IMR-90 (cell line): ENCODE data around the gene STUB1. TPM values are rescaled to one million over a fixed set of nuclear protein-coding genes. Genes with fewer than 3 reads are reported as not detected.
A peak's percentile ranks its signal among the peaks of the same experiment; 100 is the strongest.

Experiments used
- ATAC-seq: fragments of 200-7000 bp; cut with Tn5 transposase; 2 replicates; pipeline ENCODE4 v1.9.1; 2020; ENCODE audit warnings: low read depth, mild to moderate bottlenecking, moderate library complexity
- BruUV-seq: library from RNA; stranded (reverse); fragments of 400-500 nt; replicated peaks from 2 replicates; lab custom pipeline; 2021; lab: Mats Ljungman, UMichigan
- CTCF ChIA-PET: fragments of 300-600 bp; formaldehyde crosslinking; extraction: SDS; loops from one replicate; lab custom pipeline; 2021; ENCODE audit warnings: antibody characterized with exemption; lab: Yijun Ruan, JAX
- POLR2A ChIA-PET: fragments of 300-600 bp; sonication (Branson Sonifier 250); formaldehyde crosslinking; loops from one replicate; lab custom pipeline; 2022; ENCODE audit warnings: antibody characterized with exemption; ENCODE audit not compliant: unreplicated experiment; lab: Charles Lee
- DNase-seq: peaks from one replicate; pipeline ENCODE4 v3.0.0; 2013
- H2AFZ ChIP-seq: replicated peaks from 2 replicates; pipeline ENCODE3; 2013; ENCODE audit warnings: low read length, mild to moderate bottlenecking; ENCODE audit not compliant: poor library complexity
- H2AK5ac ChIP-seq: 2 replicates; pipeline ENCODE4 v1.6.1; 2013; ENCODE audit warnings: low read depth, low read length, inconsistent platforms
- H2AK9ac ChIP-seq: replicated peaks from 2 replicates; pipeline ENCODE3; 2013; ENCODE audit warnings: mild to moderate bottlenecking, low read depth, low read length, moderate library complexity; ENCODE audit not compliant: poor library complexity
- H2BK120ac ChIP-seq: 2 replicates; pipeline ENCODE4 v1.6.1; 2013; ENCODE audit warnings: low read depth, low read length, inconsistent platforms
- H2BK15ac ChIP-seq: 3 replicates; pipeline ENCODE4 v1.6.1; 2013; ENCODE audit warnings: low read depth, low read length, inconsistent platforms
- H2BK20ac ChIP-seq: 2 replicates; pipeline ENCODE4 v1.6.1; 2013; ENCODE audit warnings: low read depth, mild to moderate bottlenecking, inconsistent platforms, low read length, moderate library complexity
- H2BK5ac ChIP-seq: 2 replicates; pipeline ENCODE4 v1.6.1; 2013; ENCODE audit warnings: mild to moderate bottlenecking, low read depth, low read length, inconsistent platforms; ENCODE audit not compliant: poor library complexity, severe bottlenecking
- H3K14ac ChIP-seq: replicated peaks from 2 replicates; pipeline ENCODE4 v1.6.1; 2013; ENCODE audit warnings: low read depth, low read length, inconsistent platforms
- H3K18ac ChIP-seq: 2 replicates; pipeline ENCODE4 v1.6.1; 2013; ENCODE audit warnings: low read depth, low read length, control low read depth
- H3K23ac ChIP-seq: 2 replicates; pipeline ENCODE4 v1.6.1; 2013; ENCODE audit warnings: low read depth, low read length, inconsistent platforms
- H3K27ac ChIP-seq: 2 replicates; pipeline ENCODE4 v1.5.1; 2013; ENCODE audit warnings: mild to moderate bottlenecking, control low read depth, low read length; ENCODE audit not compliant: insufficient read depth
- H3K27me3 ChIP-seq: 2 replicates; pipeline ENCODE4 v1.6.1; 2013; ENCODE audit warnings: low read length; ENCODE audit not compliant: control insufficient read depth, insufficient read depth
- H3K36me3 ChIP-seq: 2 replicates; pipeline ENCODE4 v1.6.1; 2013; ENCODE audit warnings: low read length, mixed read lengths; ENCODE audit not compliant: control insufficient read depth, insufficient read depth
- H3K4ac ChIP-seq: 2 replicates; pipeline ENCODE4 v1.6.1; 2013; ENCODE audit warnings: low read depth, low read length, inconsistent platforms
- H3K4me1 ChIP-seq: 2 replicates; pipeline ENCODE4 v1.6.1; 2013; ENCODE audit warnings: low read length, mixed read lengths; ENCODE audit not compliant: control insufficient read depth, insufficient read depth
- H3K4me2 ChIP-seq: 2 replicates; pipeline ENCODE4 v1.6.1; 2013; ENCODE audit warnings: low read depth, mild to moderate bottlenecking, control low read depth, low read length, moderate library complexity
- H3K4me3 ChIP-seq: 2 replicates; pipeline ENCODE4 v1.5.1; 2013; ENCODE audit warnings: low read depth, mild to moderate bottlenecking, control low read depth, low read length, moderate library complexity; ENCODE audit not compliant: insufficient read depth
- H3K56ac ChIP-seq: 2 replicates; pipeline ENCODE4 v1.6.1; 2013; ENCODE audit warnings: low read length, inconsistent platforms; ENCODE audit not compliant: insufficient read depth; ENCODE audit errors: extremely low read depth
- H3K79me1 ChIP-seq, 2 experiments: 2 replicates each; pipeline ENCODE4 v1.6.1; 2013; ENCODE audit warnings: low read length in 2 of 2, inconsistent platforms in 1 of 2, low read depth in 1 of 2
- H3K9ac ChIP-seq: 2 replicates; pipeline ENCODE4 v1.6.1; 2013; ENCODE audit warnings: low read depth, low read length, control low read depth
- H3K9me1 ChIP-seq: 2 replicates; pipeline ENCODE4 v1.6.1; 2013; ENCODE audit warnings: low read length, inconsistent platforms; ENCODE audit not compliant: insufficient read depth
- H3K9me3 ChIP-seq: 2 replicates; pipeline ENCODE4 v1.6.1; 2013; ENCODE audit warnings: low read length; ENCODE audit not compliant: control insufficient read depth, insufficient read depth
- H4K20me1 ChIP-seq: 2 replicates; pipeline ENCODE4 v1.6.1; 2013; ENCODE audit warnings: low read length, inconsistent platforms; ENCODE audit not compliant: insufficient read depth
- H4K5ac ChIP-seq: 2 replicates; pipeline ENCODE4 v1.6.1; 2013; ENCODE audit warnings: mild to moderate bottlenecking, low read depth, low read length, control low read depth
- H4K8ac ChIP-seq, 2 experiments: 2 replicates each; pipeline ENCODE4 v1.6.1; 2013; ENCODE audit warnings: low read depth in 2 of 2, low read length in 2 of 2, control low read depth in 1 of 2, inconsistent platforms in 1 of 2
- H4K91ac ChIP-seq: 2 replicates; pipeline ENCODE4 v1.6.1; 2013; ENCODE audit warnings: low read depth, low read length, inconsistent platforms; ENCODE audit not compliant: insufficient read depth
- BHLHE40 ChIP-seq: fragments of 150-350 bp; IDR thresholded peaks from 2 replicates; pipeline ENCODE4 v1.6.1; 2016; ENCODE audit warnings: mild to moderate bottlenecking, low read depth, low read length
- CEBPB ChIP-seq: IDR thresholded peaks from 2 replicates; pipeline ENCODE4 v1.6.1; 2012; ENCODE audit warnings: low read depth, low read length, improper control_type of control experiment
- FOS ChIP-seq: fragments of 150-350 bp; IDR thresholded peaks from 2 replicates; pipeline ENCODE4 v1.6.1; 2016; ENCODE audit warnings: low read depth, low read length
- MAFK ChIP-seq: IDR thresholded peaks from 2 replicates; pipeline ENCODE4 v1.6.1; 2012; ENCODE audit warnings: low read depth, low read length, improper control_type of control experiment
- MXI1 ChIP-seq: IDR thresholded peaks from 2 replicates; pipeline ENCODE4 v1.6.1; 2012; ENCODE audit warnings: low read depth, mild to moderate bottlenecking, low read length, moderate library complexity, borderline replicate concordance
- RAD21 ChIP-seq: IDR thresholded peaks from 2 replicates; pipeline ENCODE4 v1.6.1; 2012; ENCODE audit warnings: low read length, improper control_type of control experiment
- RFX5 ChIP-seq: IDR thresholded peaks from 2 replicates; pipeline ENCODE4 v1.8.0; 2012; ENCODE audit warnings: low read depth, mild to moderate bottlenecking, low read length, moderate library complexity
- WGBS, 2 experiments: methylation state at CpG; one replicate each; pipeline versions ENCODE4 v1.1.5 to v1.1.7; 2013; ENCODE audit warnings: missing lambda C conversion rate in 2 of 2; ENCODE audit not compliant: insufficient read length in 1 of 2; ENCODE audit errors: extremely low coverage in 2 of 2; 5-methylcytosine and 5-hydroxymethylcytosine counted together
- dilution Hi-C: fragments of 300-500 bp; cut with HindIII; formaldehyde crosslinking; loops from one replicate; pipeline ENCODE4 v1.14.3; 2018; ENCODE audit warnings: low sequenced_read_pairs; ENCODE audit not compliant: unreplicated experiment
- in situ Hi-C: fragments of 300-500 bp; cut with MboI; formaldehyde crosslinking; loops from 3 replicates; pipeline ENCODE4 v1.14.3; 2019; ENCODE audit warnings: low sequenced_read_pairs, inconsistent platforms, mixed read lengths
- intact Hi-C: fragments of 100-400 bp; cut with micrococcal nuclease; formaldehyde crosslinking; loops from 2 replicates; pipeline ENCODE4 v1.10.0; 2022
- polyA plus RNA-seq, 3 experiments: library from polyadenylated mRNA; depleted of rRNA; stranded (reverse); fragments of >200 nt; gene quantifications; 2 replicates each; pipeline ENCODE4 v1.2.3, GENCODE V29; 2012; ENCODE audit warnings: low replicate concordance in 1 of 3
- total RNA-seq: library from RNA; depleted of rRNA; stranded (reverse); fragments of >200 nt; gene quantifications from 2 replicates; pipeline ENCODE4 v1.2.3, GENCODE V29; 2012
- TF ChIP-seq, protein P1 (sequence below): fragments of 150-350 bp; IDR thresholded peaks from 2 replicates; pipeline ENCODE4 v1.6.1; 2016; ENCODE audit warnings: low read depth, mild to moderate bottlenecking, low read length, moderate library complexity, borderline replicate concordance
- TF ChIP-seq, protein P2 (sequence below): fragments of 150-350 bp; IDR thresholded peaks from 2 replicates; pipeline ENCODE4 v1.6.1; 2017; ENCODE audit warnings: mild to moderate bottlenecking, antibody characterized with exemption, low read length, low read depth
- TF ChIP-seq, protein P3 (sequence below): conservative IDR thresholded peaks from 2 replicates; pipeline ENCODE4 v1.5.1; 2012; ENCODE audit warnings: mild to moderate bottlenecking, low read depth, low read length, improper control_type of control experiment

STUB1 gene
- total and polyA plus RNA-seq, 2 of the 4 experiments (the other 2 are of a cell fraction) = 183 to 186 TPM

DNA sequence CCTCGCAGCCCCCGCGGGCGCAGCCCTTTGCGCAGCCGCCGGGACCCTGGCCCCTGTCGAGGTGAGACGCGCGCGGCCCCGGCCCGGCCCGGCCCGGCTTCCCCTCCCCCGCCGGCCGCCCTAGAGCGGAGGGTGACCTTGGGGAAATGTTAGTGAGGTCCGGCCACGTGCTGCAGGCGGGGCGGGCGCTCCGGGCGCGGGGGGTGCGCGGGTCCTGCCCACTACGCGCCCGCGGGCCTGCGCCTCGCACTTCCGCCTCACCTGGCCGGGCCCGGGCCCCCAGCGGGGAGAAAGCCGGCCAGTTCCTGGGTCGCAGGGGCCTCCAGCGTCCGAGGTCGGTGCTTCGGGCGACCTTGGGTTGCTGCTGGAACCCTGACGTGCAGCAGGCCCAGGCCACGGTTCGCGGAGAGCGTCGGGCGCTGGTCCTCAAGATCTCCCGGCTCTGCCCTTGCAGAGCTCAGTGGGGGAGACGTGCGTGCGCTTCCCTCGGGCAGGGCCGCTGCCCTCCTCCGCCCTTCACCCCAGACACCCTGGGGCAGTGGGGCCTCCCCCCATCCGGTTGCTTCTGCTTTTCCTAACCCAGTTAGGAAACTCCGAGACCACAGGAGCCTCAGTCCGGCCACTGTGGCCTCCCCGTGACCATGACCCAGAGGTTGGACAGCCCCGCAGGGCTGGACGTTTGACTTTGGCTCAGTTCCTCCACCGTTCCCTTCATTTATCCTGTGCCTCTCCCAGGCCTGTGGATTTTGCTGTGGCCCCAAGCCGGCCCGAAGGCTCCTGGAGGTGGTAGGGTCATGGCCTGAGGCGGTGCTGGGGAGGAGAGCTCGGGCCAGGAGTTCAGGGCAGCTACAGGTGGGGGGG is 37.8 kb upstream of the STUB1 start:
- peak overlapping the region; percentile 55 for H4K5ac ChIP-seq
- no peak overlapping the region for H2BK15ac ChIP-seq
- H3K27me3 ChIP-seq = no peaks in the 10 kb centered on the region
- no peaks in the 10 kb centered on the region; the same call in 1 of the 2 replicates for H4K20me1 ChIP-seq
- H2BK5ac ChIP-seq = peak overlapping the region; percentile 13
- peak overlapping the region; percentile 6; the same call in 1 of the 2 replicates for H3K14ac ChIP-seq
- H2AFZ ChIP-seq = peak overlapping the region; percentile 90
- ChIA-PET CTCF (interaction anchor here (0.6 kb wide), 1 partner anchor 256 kb away, joined by 3 read pairs; no protein-coding TSS in a partner anchor), POLR2A (no interaction called here)
- H3K56ac ChIP-seq = no peak overlapping the region
- in situ Hi-C loops = loop anchor here (10.0 kb wide), 1 partner anchor 248 kb away; the partner anchor contains the start of gene NME4
- peak overlapping the region; percentile 91 for H2AK9ac ChIP-seq
- 9% methylated on average over 43 of the region's 72 CpGs; no CpG with 5 or more reads in 1 of the 2 experiments for WGBS, 2 experiments
- no TSS peak for BruUV-seq
- H3K79me1 ChIP-seq = peaks cover 3 to 37% of the 10 kb centered on the region in 2 experiments; a peak in 2 of 4 replicates
- 0 out of 2 replicates have a peak overlapping the region, but pooled peaks have one; percentile 66 for H3K23ac ChIP-seq
- no peaks in the 10 kb centered on the region for H3K36me3 ChIP-seq
- peak; percentile 36 for ATAC-seq
- peak overlapping the region; percentile 100 for H3K4me3 ChIP-seq
- H3K9ac ChIP-seq = peak overlapping the region; percentile 79
- H3K18ac ChIP-seq = no peak overlapping the region
- dilution Hi-C loops = no loop called here
- DNase-seq = no peak
- peaks cover 10% of the 10 kb centered on the region; the same call in 1 of the 2 replicates for H3K9me1 ChIP-seq
- intact Hi-C loops = no loop called here
- H3K4ac ChIP-seq = no peak overlapping the region
- H2AK5ac ChIP-seq = peak overlapping the region; percentile 24
- no peak overlapping the region for H2BK20ac ChIP-seq
- H2BK120ac ChIP-seq = no peak overlapping the region
- H3K4me1 ChIP-seq = peaks cover 11% of the 10 kb centered on the region
- no peaks in the 10 kb centered on the region for H3K9me3 ChIP-seq
- peak overlapping the region; percentile 76 for H3K4me2 ChIP-seq
- TF ChIP-seq RAD21 (no peak), BHLHE40 (no peak), MAFK (no peak), FOS (no peak), CEBPB (no peak), MXI1 (peak; percentile 66; the same call in 1 of the 2 replicates), RFX5 (no peak)
- TF ChIP-seq, protein P1, sequence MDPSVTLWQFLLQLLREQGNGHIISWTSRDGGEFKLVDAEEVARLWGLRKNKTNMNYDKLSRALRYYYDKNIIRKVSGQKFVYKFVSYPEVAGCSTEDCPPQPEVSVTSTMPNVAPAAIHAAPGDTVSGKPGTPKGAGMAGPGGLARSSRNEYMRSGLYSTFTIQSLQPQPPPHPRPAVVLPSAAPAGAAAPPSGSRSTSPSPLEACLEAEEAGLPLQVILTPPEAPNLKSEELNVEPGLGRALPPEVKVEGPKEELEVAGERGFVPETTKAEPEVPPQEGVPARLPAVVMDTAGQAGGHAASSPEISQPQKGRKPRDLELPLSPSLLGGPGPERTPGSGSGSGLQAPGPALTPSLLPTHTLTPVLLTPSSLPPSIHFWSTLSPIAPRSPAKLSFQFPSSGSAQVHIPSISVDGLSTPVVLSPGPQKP = no peak
- TF ChIP-seq, protein P2, sequence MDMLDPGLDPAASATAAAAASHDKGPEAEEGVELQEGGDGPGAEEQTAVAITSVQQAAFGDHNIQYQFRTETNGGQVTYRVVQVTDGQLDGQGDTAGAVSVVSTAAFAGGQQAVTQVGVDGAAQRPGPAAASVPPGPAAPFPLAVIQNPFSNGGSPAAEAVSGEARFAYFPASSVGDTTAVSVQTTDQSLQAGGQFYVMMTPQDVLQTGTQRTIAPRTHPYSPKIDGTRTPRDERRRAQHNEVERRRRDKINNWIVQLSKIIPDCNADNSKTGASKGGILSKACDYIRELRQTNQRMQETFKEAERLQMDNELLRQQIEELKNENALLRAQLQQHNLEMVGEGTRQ = peak; percentile 62
- TF ChIP-seq, protein P3, sequence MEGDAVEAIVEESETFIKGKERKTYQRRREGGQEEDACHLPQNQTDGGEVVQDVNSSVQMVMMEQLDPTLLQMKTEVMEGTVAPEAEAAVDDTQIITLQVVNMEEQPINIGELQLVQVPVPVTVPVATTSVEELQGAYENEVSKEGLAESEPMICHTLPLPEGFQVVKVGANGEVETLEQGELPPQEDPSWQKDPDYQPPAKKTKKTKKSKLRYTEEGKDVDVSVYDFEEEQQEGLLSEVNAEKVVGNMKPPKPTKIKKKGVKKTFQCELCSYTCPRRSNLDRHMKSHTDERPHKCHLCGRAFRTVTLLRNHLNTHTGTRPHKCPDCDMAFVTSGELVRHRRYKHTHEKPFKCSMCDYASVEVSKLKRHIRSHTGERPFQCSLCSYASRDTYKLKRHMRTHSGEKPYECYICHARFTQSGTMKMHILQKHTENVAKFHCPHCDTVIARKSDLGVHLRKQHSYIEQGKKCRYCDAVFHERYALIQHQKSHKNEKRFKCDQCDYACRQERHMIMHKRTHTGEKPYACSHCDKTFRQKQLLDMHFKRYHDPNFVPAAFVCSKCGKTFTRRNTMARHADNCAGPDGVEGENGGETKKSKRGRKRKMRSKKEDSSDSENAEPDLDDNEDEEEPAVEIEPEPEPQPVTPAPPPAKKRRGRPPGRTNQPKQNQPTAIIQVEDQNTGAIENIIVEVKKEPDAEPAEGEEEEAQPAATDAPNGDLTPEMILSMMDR = no peak
- peak overlapping the region; percentile 37; the same call in 1 of the 2 replicates for H3K27ac ChIP-seq
- H4K91ac ChIP-seq = no peak overlapping the region; the same call in 1 of the 2 replicates
- peak overlapping the region; percentile 77 to 92; a peak in 3 of 4 replicates for H4K8ac ChIP-seq
